KBM-7 (cell line): Measurements from ENCODE around the gene PPP2R3B.
"Not testable (repeated sequence)": the region's sequence is repeated elsewhere in the genome, so short reads cannot be mapped to it uniquely, and the experiment has no call there.

Source experiments
- DNase-seq: peaks from one replicate; pipeline ENCODE4 v3.0.0-alpha.2; 2015
- in situ Hi-C: fragments of 300-500 bp; cut with MboI; formaldehyde crosslinking; loops from 2 replicates; pipeline ENCODE4 v1.14.3; 2020; ENCODE audit warnings: low sequenced_read_pairs, low pct_unique_long_range_greater_than_20kb, mixed read lengths

PPP2R3B gene

DNA sequence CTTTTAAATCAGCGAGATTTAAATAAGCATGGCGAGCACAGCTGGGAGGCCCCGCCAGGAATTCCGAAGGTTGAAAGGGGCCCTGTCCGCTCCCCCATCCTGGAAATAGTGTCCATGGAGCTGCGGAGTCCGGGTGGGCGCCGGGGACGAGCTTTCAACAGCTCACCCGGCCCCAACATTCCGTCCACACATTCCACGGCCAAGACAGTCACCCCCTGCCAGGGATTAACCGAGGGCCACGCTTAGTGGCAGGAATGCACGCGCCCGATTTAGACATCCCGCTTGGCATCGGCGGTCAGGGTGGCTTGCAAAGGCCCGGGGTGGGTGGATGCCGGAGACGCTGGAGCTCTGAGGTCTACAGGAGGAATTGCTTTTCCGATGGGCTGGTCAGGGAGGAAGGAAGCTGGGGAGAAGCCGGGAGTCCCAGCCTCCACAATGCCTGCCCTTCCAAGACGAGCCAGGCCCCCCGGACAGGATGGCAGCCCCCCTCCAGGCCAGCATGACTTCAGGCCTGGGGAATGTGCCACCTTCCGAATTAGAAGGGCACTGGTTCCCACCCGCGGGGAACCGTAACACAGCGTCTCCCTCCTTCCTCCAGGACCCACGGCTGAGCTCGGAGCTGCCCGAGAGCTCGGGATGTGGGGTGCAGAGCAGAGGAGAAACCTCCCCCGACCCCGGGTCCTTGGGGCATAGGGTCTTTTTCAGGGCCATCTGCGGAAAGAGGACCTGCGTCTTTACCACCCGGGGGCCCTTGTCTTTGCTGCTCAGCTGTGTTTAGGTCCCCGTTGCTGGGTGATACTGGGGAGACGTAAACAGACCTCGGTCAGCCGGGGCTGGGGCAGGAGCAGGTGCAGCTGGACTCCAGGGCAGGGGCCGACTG lies 26.9 kb upstream of the PPP2R3B start:
- in situ Hi-C loops, result no loop called here

DNA sequence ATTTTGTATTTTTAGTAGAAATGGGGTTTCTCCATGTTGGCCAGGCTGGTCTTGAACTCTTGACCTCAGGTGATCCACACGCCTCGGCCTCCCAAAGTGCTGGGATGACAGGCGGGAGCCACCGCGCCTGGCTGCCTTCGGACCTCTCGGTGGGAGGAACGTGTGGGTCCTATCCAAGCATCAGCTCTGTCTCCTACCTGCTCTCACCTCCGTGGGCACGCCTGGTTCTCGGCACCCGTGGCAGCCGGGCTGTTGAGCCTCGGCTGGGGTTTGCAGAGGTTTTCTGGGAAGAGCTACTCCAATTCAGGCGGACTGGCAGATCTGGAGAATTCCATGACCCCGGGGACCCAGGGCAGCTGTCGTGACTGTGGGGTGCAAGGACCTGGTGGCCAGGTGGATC lies 23.6 kb upstream of the PPP2R3B start:
- no peak for DNase-seq
- in situ Hi-C loops, result no loop called here

More for the DNA sequence above, 26.9 kb upstream of the PPP2R3B start:
- DNase-seq, result no peak

DNA sequence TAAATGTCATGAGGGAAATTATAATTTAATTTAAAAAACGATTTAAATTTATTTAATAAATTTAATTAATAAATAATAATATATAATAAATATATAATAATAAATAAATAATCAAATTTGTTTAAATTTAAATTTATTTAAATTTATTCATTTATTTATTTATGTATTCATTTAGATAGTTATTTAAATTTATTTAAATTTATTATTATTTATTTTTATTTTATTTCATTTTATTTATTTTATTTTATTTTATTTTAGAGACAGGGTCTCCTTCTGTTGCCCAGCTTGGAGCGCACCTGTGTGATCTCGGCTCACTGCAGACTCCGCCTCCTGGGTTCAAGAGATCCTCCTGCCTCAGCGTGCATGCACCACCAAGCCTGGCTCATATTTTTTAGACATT lies 18.4 kb upstream of the PPP2R3B start:
- no peak for DNase-seq
- in situ Hi-C loops, result no loop called here

DNA sequence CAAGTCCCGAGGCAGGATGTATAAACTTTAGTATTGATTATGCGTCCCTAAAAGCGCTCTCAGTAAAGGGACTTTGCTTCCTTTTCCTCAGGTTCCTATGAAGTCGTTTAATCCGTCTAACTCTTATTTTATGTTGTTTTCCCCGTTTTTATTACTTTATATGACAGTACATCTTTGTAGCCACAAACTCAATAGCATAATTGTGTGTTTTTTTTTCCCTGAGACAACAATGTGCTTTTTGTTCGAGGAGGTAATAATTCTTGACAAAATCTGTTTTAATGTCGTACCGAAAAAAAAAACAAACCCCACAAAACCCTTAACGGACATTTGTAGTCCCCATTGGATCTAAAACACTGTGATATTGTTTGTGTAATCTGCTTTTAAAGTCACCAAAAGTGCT lies 17.9 kb upstream of the PPP2R3B start:
- in situ Hi-C loops, result no loop called here
- DNase-seq, result peak; percentile 26

DNA sequence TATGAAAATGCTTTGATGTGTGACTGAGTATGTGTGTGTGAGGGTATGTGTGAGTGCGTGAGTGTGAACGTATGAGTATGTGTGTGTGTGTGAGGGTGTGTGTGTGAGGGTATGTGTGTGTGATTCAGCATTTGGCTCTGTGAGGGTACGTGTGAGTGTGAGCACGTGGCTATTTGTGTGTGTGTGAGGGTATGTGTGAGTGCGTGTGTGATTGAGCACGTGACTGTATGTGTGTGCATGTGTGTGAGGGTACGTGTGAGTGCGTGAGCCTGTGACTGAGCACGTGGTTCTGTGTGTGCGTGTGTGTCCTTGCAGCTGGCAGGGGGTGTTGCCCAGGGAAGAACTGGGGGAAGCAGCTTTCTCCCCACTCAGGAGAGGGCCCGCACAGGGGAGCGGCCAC lies 16.1 kb upstream of the PPP2R3B start:
- in situ Hi-C loops, result no loop called here
- no peak for DNase-seq

DNA sequence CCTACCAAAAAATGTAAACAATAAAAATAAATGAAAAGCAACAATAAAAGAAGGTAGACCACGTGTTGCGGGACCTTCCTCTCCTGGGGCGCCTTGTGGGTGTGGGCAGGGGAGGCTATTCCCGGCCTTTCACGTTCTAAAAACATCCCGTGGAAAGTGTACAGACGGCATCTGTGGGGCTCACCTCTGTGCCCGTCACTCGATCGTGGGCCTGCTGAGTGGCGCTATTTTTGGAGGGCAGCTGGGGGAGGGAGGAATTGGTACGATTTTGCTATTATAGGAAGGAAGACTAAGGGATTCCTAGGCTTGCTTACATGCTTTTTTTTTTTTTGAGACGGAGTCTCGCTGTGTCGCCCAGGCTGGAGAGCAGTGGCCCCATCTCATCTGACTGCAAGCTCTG lies 13.6 kb upstream of the PPP2R3B start:
- DNase-seq, result no peak
- in situ Hi-C loops, result no loop called here

DNA sequence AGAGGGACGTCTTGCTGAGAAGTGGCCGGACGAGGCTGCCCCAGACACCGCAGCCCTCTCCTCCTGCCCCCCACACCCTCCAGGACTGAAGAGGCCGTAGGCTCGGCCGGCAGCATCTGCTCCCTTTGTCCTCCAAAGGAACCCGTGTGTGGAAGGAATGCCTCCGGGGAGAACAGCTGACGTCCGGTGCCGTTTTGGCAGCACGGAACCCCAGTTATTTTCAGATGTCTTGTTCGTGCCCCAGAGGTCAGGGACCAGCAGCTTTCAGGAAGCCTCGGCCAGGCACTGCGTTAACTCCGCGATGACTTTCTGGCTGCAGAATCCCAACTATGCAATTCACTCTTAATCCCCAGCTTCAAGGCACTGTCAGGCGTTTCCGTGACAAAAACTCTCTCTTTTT lies 10.9 kb upstream of the PPP2R3B start:
- DNase-seq, result no peak

DNA sequence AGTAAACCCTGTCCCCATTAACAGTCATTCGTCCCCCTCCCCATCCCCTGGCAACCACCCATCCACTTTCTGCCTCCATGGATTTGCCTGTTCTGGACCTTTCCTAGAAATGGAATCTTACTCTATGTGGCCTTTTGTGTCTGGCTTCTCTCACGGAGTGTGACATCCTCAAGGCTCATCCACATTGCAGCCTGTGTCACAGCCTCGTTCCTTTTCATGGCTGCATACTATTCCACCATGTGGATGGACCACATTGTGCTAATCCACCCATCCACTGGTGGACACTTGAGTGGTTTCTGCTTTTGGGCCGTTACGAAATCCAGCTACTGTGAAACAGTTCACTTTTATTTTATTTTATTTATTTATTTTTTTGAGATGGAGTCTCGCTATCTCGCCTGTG lies 8.1 kb upstream of the PPP2R3B start:
- DNase-seq, result no peak
- in situ Hi-C loops, result no loop called here

More for the DNA sequence above, 10.9 kb upstream of the PPP2R3B start:
- in situ Hi-C loops, result no loop called here

DNA sequence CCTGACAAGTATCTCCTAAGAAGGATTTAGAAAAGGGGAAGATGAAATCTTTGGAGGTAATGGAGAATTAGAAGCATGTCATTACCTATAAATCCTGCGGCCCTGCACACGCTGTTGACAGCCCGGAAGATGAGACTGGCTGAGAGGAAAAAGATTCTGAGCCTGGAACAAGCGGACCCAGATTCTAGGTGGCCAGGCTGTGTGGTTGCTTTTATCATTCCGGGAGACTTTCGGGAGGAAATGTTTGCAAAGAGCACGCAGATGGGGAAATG lies 5.8 kb upstream of the PPP2R3B start:
- no peak for DNase-seq
- in situ Hi-C loops, result no loop called here

DNA sequence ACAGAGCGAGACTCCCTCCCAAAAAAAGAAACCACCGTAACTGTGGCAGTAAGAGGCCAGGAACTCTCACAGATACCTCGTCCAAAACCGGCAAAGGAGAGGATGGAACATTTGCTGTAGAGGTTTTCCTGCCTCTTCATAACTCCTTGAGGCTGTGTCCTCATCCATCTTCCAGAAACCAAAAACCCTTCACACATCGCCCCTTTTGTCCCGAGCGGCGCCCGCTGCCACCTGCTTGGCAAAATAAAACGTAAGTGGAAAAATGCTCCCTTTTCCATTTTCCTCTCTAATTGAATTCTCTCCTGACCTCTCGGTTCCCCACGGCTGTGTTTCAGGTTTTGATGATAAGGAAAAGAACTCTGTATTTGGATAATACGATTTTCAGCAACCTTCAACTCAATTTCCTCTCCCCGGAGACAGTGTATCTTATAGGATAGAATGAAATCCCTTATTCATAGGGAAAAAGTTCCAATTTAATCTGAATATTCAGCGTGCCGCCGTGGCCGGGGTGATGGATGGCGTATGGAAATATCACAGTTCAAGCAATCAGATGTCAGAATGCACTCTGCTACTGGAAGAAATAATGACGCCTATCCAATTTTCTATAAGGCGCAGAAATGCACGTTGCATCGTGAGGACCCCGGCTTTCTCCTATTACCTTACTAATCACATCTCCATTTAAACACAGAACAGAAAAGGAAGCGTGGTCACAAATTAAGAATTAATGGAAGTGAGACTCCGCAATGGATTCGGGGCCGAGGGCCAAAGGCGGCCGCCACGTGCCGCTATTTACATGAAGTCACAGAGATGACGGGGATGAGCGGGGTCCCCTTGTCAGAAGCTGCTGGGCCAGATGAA lies 5.2 kb upstream of the PPP2R3B start:
- no peak for DNase-seq
- in situ Hi-C loops, result no loop called here

DNA sequence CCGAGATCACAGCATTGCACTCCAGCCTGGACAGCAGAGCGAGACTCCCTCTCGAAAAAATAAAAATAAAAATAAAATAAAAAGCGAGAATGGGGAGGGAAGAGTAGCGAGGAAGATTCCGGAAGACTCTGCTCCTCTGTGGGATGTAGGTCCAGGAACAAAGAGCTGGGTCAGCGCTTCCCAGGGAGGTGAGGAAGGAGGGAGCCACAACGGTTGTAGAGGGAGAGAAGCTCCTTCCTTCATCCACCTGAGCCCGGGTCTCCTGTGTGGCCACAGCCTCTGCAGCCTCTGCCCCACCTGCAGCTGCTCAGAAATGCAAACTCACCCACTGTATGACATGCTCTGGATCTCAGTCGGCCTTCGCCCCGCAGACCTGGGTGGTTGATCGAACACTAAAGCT lies 3.8 kb upstream of the PPP2R3B start:
- in situ Hi-C loops, result no loop called here

DNA sequence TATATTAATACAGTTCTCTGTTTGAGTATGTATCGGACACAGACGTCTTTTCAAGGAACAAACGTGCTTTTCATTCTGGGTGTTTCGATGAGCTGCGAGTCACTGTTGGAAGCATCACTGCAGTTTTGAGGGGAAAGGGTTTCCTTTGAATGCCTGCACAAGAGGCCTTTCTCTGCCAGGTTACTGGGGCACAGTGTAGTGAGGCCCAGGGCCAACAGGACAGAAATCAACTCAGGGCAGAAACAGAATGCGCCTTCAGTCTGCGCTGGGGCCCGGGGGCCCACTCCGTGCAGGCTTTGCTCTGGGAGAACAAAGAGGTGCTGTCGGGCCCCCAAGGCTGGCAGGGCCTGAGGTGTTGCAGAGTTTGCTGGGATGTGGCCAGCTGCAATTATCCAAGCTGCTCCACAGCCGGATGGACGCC lies 2.3 kb upstream of the PPP2R3B start:
- no peak for DNase-seq
- in situ Hi-C loops, result no loop called here

More for the DNA sequence above, 3.8 kb upstream of the PPP2R3B start:
- DNase-seq, result no peak

DNA sequence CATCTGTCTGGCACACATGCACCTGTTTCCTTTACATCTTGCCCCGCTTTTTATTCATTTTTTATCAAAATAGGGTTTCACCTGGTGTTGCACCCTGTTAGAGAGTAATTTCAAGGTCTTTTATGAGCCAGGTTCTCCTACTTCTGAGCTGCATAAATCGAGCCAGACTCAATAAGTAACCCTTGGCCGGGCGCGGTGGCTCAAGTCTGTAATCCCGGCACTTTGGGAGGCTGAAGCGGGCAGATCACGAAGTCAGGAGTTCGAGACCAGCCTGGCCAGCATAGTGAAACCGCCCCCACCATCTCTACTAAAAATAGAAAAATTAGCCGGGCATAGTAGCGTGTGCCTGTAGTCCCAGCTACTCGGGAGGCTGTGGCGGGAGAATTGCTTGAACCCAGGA lies 1.0 kb upstream of the PPP2R3B start:
- in situ Hi-C loops, result no loop called here
- no peak for DNase-seq

DNA sequence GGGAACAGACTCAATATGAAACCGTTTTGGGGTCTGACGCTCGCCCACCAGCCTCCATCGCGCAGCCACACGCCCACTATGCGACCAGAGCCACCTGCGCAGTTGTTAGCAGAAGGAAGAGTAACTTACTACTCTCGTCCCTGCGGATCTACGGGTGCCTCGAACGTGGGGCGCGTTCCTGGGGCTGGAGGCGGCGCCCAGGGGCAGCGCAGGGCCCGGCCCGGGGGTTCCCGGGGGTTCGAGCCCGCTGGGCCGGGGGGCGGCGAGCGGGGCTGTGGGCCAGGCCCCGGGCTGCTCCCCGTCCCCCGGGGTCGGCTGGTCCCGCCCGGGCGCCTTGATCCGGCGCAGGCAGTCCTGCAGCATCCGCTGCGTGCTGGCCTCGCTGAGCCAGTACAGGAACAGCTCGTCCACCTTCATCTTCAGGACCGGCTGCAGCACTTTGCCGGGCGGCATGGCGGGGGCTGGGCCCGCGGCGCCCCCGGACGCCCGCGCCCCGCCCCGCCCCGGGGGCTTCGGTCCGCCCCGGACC lies 404 bp downstream of the PPP2R3B start:
- in situ Hi-C loops, result no loop called here
- peak; percentile 32 for DNase-seq

DNA sequence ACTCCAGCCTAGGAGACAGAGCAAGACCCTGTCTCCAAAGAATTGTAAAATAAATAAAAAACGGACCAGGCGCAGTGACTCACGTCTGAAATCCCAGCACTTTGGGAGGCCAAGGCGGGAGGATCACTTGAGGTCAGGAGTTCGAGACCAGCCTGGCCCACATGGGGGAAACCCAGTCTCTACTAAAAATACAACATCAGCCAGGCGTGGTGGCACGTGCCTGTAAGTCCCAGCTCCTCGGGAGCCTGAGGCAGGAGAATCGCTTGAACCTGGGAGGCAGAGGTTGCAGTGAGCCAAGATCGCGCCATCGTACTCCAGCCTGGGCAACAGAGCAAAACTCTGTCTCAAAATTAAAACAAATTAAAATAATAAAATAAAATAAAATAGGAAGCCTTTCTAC lies 971 bp downstream of the PPP2R3B start:
- in situ Hi-C loops, result not testable (repeated sequence)
- DNase-seq, result peak; percentile 48

DNA sequence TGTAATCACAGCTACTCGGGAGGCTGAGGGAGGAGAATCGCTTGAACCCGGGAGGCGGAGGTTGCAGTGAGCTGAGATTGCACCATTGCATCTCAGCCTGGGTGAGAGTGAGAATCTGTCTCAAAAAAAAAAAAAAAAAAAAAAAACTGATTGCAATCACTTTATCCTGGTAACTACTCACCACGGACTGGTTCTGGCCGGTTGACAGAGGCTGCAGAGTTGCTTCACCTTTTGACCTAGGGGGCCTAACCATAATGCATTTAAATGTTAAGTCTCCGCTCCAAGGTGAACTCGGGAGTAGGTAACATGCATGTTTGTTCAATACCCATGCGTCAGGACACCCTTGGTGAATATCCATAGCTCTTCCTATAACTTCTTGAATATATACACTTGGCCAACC lies 1.8 kb downstream of the PPP2R3B start:
- DNase-seq, result no peak
- in situ Hi-C loops, result no loop called here

DNA sequence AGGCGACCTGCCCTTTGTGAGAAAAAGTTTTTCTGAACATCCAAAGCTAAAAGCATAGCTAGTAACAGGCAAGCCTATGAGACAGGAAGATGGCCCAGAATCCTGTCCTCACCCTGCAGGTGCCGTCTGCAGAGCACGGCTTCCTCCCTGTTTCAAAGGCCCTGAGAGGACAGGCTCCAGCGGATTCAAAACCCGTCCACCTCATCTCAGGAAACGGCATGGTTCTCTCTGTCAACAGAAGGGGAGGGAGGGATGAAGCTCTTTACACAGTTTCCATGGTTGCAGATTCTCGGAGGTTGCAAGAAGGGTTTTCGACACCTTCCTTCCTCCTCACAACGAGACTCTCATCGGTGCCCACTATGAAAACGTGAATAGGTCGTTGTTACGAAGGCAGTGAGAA lies 8.3 kb downstream of the PPP2R3B start:
- no peak for DNase-seq
- in situ Hi-C loops, result no loop called here

DNA sequence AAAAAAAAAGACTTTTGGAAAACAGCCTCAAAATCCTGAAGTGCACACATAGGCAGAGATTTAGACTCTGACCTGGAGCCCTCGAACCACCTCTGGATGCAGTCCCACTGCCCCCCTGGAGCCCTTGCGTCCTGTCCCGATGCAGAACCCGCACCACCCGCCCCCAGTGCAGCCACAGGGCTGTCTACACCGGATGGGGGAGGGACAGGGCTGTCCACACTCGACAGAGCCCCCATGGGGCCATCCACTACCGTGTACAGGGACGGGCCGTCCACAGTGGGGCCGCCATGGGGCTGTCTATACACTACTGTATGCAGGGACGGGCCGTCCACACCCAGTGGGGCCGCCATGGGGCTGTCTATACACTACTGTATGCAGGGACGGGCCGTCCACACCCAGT lies 10.5 kb downstream of the PPP2R3B start:
- in situ Hi-C loops, DNase-seq: not testable (repeated sequence)

DNA sequence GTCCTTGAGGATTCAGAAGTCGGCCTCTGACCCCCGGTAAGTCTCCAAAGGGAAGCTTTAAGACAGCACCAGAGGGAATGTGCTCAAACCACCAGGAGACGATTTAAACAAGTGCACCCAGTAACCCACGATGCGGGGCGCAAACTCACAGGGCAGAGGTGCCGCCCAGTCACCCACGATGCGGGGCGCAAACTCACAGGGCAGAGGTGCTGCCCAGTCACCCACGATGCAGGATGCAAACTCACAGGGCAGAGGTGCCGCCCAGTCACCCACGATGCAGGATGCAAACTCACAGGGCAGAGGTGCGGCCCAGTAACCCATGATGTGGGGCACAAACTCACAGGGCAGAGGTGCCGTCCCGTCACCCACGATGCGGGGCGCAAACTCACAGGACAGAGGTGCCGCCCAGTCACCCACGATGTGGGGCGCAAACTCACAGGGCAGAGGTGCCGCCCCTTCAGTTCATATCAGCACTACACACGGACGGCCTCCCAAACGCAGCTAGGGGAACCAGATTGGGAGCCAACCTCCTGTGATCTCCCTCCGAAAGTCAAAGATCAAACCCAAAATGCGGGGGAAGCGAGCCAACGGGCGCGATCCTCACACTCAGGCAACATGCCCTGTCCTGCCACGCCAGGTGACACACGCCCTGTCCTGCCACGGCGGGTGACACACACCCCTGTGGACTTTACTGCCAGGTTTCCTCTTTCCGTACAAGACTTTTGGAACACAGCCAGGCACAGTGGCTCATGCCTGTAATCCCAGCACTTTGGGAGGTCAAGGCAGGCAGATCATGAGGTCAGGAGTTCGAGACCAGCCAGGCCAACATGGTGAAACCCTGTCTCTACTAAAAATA lies 11.3 kb downstream of the PPP2R3B start:
- no peak for DNase-seq
- in situ Hi-C loops, result no loop called here
